Neural cell (in vitro differentiated cells): ENCODE results near the gene TRIM37. TPM values are rescaled to one million over a fixed set of nuclear protein-coding genes. Genes with fewer than 3 reads are reported as not detected.

Source experiments
- H2AFZ ChIP-seq: fragments of 200-600, 300-800 bp; sonication (generic), shearing (Covaris generic); 2 replicates; pipeline ENCODE4 v1.6.0; 2014; ENCODE audit warnings: low read depth, mild to moderate bottlenecking, antibody characterized with exemption, low read length, moderate library complexity
- H3F3A ChIP-seq: fragments of 200-600 bp; shearing (Covaris generic); 2 replicates; pipeline ENCODE4 v1.6.1; 2016; ENCODE audit warnings: mild to moderate bottlenecking, moderate library complexity, mixed read lengths, antibody characterized with exemption, low read length; ENCODE audit not compliant: insufficient read depth, poor library complexity, severe bottlenecking
- H3K27ac ChIP-seq: fragments of 200-600, 300-800 bp; sonication (generic), shearing (Covaris generic); 2 replicates; pipeline ENCODE4 v1.5.1; 2014; ENCODE audit warnings: mild to moderate bottlenecking, low read length, moderate library complexity
- H3K27me3 ChIP-seq: fragments of 300-800, 200-600 bp; sonication (generic), shearing (Covaris generic); 2 replicates; pipeline ENCODE4 v1.6.0; 2014; ENCODE audit warnings: mild to moderate bottlenecking, low read depth, low read length, moderate library complexity; ENCODE audit not compliant: insufficient read depth
- H3K36me3 ChIP-seq: fragments of 300-800, 200-600 bp; sonication (generic), shearing (Covaris generic); 2 replicates; pipeline ENCODE4 v1.5.1; 2014; ENCODE audit warnings: mild to moderate bottlenecking, antibody characterized with exemption, low read length, moderate library complexity; ENCODE audit not compliant: insufficient read depth
- H3K4me2 ChIP-seq: fragments of 300-800, 200-600 bp; sonication (generic), shearing (Covaris generic); 2 replicates; pipeline ENCODE4 v1.6.0; 2014; ENCODE audit warnings: mild to moderate bottlenecking, low read length
- H3K4me3 ChIP-seq: fragments of 300-800, 200-600 bp; sonication (generic), shearing (Covaris generic); 2 replicates; pipeline ENCODE4 v1.5.1; 2014; ENCODE audit warnings: mild to moderate bottlenecking, low read length, moderate library complexity
- H3K79me2 ChIP-seq: fragments of 200-600 bp; shearing (Covaris generic); replicated peaks from 2 replicates; pipeline ENCODE4 v1.6.0; 2014; ENCODE audit warnings: mild to moderate bottlenecking, low read length, moderate library complexity; ENCODE audit not compliant: insufficient read depth
- H3K9ac ChIP-seq: fragments of 300-800, 200-600 bp; sonication (generic), shearing (Covaris generic); 2 replicates; pipeline ENCODE4 v1.6.1; 2016; ENCODE audit warnings: mild to moderate bottlenecking, low read length, mixed read lengths
- H3K9me2 ChIP-seq: fragments of 200-600 bp; shearing (Covaris generic); 2 replicates; pipeline ENCODE4 v1.6.1; 2016; ENCODE audit warnings: mild to moderate bottlenecking, low read length, mixed read lengths; ENCODE audit not compliant: insufficient read depth
- H3K9me3 ChIP-seq: fragments of 200-600, 300-800 bp; sonication (generic), shearing (Covaris generic); 2 replicates; pipeline ENCODE4 v1.6.1; 2016; ENCODE audit warnings: mild to moderate bottlenecking, mixed run types, low read length, moderate library complexity, mixed read lengths
- H4K20me1 ChIP-seq: fragments of 200-600 bp; shearing (Covaris generic); 2 replicates; pipeline ENCODE4 v1.6.1; 2016; ENCODE audit warnings: mild to moderate bottlenecking, mixed run types; ENCODE audit not compliant: insufficient read depth
- EP300 ChIP-seq: fragments of 450-650 bp; conservative IDR thresholded peaks from 2 replicates; pipeline ENCODE4 v1.6.1; 2014; ENCODE audit warnings: antibody characterized with exemption, mild to moderate bottlenecking, moderate library complexity; ENCODE audit not compliant: poor library complexity, severe bottlenecking
- EZH2 ChIP-seq: fragments of 200-600, 300-800 bp; shearing (Covaris generic), sonication (generic); IDR thresholded peaks from 2 replicates; pipeline ENCODE4 v1.6.1; 2014; ENCODE audit warnings: antibody characterized with exemption, low read length, borderline replicate concordance, mild to moderate bottlenecking; ENCODE audit not compliant: insufficient read depth, poor library complexity, severe bottlenecking
- MXI1 ChIP-seq: fragments of 450-650 bp; conservative IDR thresholded peaks from 2 replicates; pipeline ENCODE4 v1.6.1; 2014; ENCODE audit warnings: antibody characterized with exemption, mild to moderate bottlenecking; ENCODE audit not compliant: poor library complexity, severe bottlenecking
- POLR2AphosphoS5 ChIP-seq: IDR thresholded peaks from 2 replicates; pipeline ENCODE4 v1.6.1; 2012
- RAD21 ChIP-seq: fragments of 450-650 bp; conservative IDR thresholded peaks from 2 replicates; pipeline ENCODE4 v1.6.1; 2014; ENCODE audit warnings: antibody characterized with exemption, mild to moderate bottlenecking, moderate library complexity
- SMC3 ChIP-seq: fragments of 450-650 bp; conservative IDR thresholded peaks from 2 replicates; pipeline ENCODE4 v1.6.1; 2014; ENCODE audit warnings: antibody characterized with exemption, mild to moderate bottlenecking, moderate library complexity; ENCODE audit not compliant: poor library complexity
- TAF1 ChIP-seq: IDR thresholded peaks from 2 replicates; pipeline ENCODE4 v1.6.1; 2012; ENCODE audit warnings: low read depth
- polyA plus RNA-seq: library from polyadenylated mRNA; depleted of rRNA; stranded (reverse); fragments of >200 nt; gene quantifications from 2 replicates; pipeline ENCODE4 v1.2.3, GENCODE V29; 2014
- TF ChIP-seq, protein P1 (sequence below): IDR thresholded peaks from 2 replicates; pipeline ENCODE4 v1.6.1; 2012; ENCODE audit warnings: borderline replicate concordance
- TF ChIP-seq, protein P2 (sequence below): fragments of 450-650 bp; IDR thresholded peaks from 2 replicates; pipeline ENCODE4 v1.5.1; 2014; ENCODE audit warnings: antibody characterized with exemption, mild to moderate bottlenecking, moderate library complexity; ENCODE audit not compliant: poor library complexity, severe bottlenecking

TRIM37 gene
- polyA plus RNA-seq, 1 donor from 2014 or later = 65.2 TPM

DNA sequence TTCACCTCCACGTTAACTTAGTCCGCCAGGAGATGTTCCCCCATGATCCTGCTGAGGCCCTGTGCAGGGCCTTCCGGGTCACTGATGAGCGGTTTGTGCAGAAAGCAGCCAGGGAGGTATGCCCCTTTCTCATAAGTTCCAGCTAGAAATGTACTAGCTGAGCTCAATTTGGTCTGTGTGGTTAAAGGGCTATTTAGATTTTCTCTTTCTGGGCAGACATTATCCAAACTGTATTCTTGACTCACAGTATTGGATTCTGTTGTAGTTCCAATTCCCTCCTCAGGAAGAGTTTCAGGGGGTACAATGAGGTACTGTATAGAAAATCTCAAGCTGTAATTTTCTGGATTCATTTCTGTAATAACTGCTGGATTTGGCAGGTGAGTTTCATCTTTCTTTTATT lies 137.1 kb downstream of the TRIM37 start:
- Histone ChIP-seq H3K79me2 (no peaks in the 10 kb centered on the region), H3K36me3 (no peaks in the 10 kb centered on the region), H3K27ac (no peak overlapping the region), H3F3A (no peaks in the 10 kb centered on the region), H3K4me3 (no peak overlapping the region), H3K4me2 (no peak overlapping the region), H3K27me3 (no peaks in the 10 kb centered on the region), H3K9me2 (no peaks in the 10 kb centered on the region), H3K9ac (no peak overlapping the region), H3K9me3 (no peaks in the 10 kb centered on the region), H2AFZ (no peak overlapping the region), H4K20me1 (no peaks in the 10 kb centered on the region)
- TF ChIP-seq POLR2AphosphoS5 (no peak), MXI1 (no peak), TAF1 (no peak), EZH2 (no peak), EP300 (no peak), SMC3 (no peak), RAD21 (no peak)
- TF ChIP-seq, protein P1, sequence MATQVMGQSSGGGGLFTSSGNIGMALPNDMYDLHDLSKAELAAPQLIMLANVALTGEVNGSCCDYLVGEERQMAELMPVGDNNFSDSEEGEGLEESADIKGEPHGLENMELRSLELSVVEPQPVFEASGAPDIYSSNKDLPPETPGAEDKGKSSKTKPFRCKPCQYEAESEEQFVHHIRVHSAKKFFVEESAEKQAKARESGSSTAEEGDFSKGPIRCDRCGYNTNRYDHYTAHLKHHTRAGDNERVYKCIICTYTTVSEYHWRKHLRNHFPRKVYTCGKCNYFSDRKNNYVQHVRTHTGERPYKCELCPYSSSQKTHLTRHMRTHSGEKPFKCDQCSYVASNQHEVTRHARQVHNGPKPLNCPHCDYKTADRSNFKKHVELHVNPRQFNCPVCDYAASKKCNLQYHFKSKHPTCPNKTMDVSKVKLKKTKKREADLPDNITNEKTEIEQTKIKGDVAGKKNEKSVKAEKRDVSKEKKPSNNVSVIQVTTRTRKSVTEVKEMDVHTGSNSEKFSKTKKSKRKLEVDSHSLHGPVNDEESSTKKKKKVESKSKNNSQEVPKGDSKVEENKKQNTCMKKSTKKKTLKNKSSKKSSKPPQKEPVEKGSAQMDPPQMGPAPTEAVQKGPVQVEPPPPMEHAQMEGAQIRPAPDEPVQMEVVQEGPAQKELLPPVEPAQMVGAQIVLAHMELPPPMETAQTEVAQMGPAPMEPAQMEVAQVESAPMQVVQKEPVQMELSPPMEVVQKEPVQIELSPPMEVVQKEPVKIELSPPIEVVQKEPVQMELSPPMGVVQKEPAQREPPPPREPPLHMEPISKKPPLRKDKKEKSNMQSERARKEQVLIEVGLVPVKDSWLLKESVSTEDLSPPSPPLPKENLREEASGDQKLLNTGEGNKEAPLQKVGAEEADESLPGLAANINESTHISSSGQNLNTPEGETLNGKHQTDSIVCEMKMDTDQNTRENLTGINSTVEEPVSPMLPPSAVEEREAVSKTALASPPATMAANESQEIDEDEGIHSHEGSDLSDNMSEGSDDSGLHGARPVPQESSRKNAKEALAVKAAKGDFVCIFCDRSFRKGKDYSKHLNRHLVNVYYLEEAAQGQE = no peak
- TF ChIP-seq, protein P2, sequence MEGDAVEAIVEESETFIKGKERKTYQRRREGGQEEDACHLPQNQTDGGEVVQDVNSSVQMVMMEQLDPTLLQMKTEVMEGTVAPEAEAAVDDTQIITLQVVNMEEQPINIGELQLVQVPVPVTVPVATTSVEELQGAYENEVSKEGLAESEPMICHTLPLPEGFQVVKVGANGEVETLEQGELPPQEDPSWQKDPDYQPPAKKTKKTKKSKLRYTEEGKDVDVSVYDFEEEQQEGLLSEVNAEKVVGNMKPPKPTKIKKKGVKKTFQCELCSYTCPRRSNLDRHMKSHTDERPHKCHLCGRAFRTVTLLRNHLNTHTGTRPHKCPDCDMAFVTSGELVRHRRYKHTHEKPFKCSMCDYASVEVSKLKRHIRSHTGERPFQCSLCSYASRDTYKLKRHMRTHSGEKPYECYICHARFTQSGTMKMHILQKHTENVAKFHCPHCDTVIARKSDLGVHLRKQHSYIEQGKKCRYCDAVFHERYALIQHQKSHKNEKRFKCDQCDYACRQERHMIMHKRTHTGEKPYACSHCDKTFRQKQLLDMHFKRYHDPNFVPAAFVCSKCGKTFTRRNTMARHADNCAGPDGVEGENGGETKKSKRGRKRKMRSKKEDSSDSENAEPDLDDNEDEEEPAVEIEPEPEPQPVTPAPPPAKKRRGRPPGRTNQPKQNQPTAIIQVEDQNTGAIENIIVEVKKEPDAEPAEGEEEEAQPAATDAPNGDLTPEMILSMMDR = no peak

DNA sequence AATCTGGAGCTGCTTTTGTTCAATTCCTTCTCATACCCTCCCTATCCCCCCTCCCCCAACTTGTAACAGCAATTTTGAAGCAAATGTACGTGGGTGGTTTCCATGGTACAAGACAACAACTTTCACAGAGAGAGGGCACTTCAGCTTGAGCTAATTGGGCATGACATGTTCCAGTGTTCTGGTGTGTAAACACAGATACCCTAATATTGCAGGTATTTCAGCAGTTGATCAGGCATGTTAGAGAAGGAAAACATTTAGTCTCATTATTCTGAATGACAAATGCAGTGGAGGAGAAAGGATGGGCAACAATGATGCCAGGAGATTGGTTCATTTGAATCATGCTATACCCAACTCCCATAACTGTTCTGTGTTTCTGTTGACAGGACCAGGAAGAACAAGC lies 137.5 kb downstream of the TRIM37 start:
- no peaks in the 10 kb centered on the region for H4K20me1 ChIP-seq
- H3K79me2 ChIP-seq = no peaks in the 10 kb centered on the region
- no peaks in the 10 kb centered on the region for H3K9me3 ChIP-seq
- no peak overlapping the region for H3K9ac ChIP-seq
- no peaks in the 10 kb centered on the region for H3K27me3 ChIP-seq
- H3K4me3 ChIP-seq = no peak overlapping the region
- no peak overlapping the region for H3K27ac ChIP-seq
- TF ChIP-seq MXI1 (no peak), SMC3 (no peak), TAF1 (no peak), EP300 (no peak), POLR2AphosphoS5 (no peak), RAD21 (no peak), EZH2 (no peak)
- TF ChIP-seq, protein P1 = no peak
- TF ChIP-seq, protein P2 = no peak
- H3K4me2 ChIP-seq = no peak overlapping the region
- no peaks in the 10 kb centered on the region for H3K9me2 ChIP-seq
- no peak overlapping the region for H2AFZ ChIP-seq
- H3F3A ChIP-seq = no peaks in the 10 kb centered on the region
- H3K36me3 ChIP-seq = no peaks in the 10 kb centered on the region
